T-helper 17 cell (primary cell): ENCODE results near the gene CNTNAP5. TPM values are rescaled to one million over a fixed set of nuclear protein-coding genes. Genes with fewer than 3 reads are reported as not detected.

Experiments
- ATAC-seq: fragments of 150-1000 bp; cut with Tn5 transposase; 2 replicates; pipeline ENCODE4 v1.10.0; 2021; ENCODE audit warnings: mild to moderate bottlenecking, moderate library complexity
- DNase-seq, 3 donors: peaks; one replicate each; pipeline versions ENCODE4 v3.0.0 to v3.0.0-alpha.2; 2020 to 2021
- H3K9me3 ChIP-seq: one replicate; pipeline ENCODE4 v1.7.0; 2013; ENCODE audit warnings: low read length, mild to moderate bottlenecking; ENCODE audit not compliant: control insufficient read depth, poor library complexity, severe bottlenecking
- H3K27ac Mint-ChIP-seq: one replicate; pipeline ENCODE4 v1.8.0; 2022; ENCODE audit warnings: mild to moderate bottlenecking, moderate library complexity, mixed read lengths
- H3K27me3 Mint-ChIP-seq: one replicate; pipeline ENCODE4 v1.8.0; 2022; ENCODE audit warnings: mixed read lengths
- H3K36me3 Mint-ChIP-seq: one replicate; pipeline ENCODE4 v1.8.0; 2022; ENCODE audit warnings: low read depth, mixed read lengths
- H3K4me1 Mint-ChIP-seq: one replicate; pipeline ENCODE4 v1.8.0; 2022; ENCODE audit warnings: mild to moderate bottlenecking, mixed read lengths
- H3K4me3 Mint-ChIP-seq: one replicate; pipeline ENCODE4 v1.8.0; 2022; ENCODE audit warnings: mild to moderate bottlenecking, moderate library complexity, mixed read lengths
- total RNA-seq, 4 donors: library from RNA in 2 of 4; stranded (reverse) in 2 of 4; gene quantifications; one replicate each; pipeline ENCODE4 v1.2.3 and lab custom pipeline; 2022 to 2026

CNTNAP5 gene
- total RNA-seq, 2 donors from 2014 or later = not detected

DNA sequence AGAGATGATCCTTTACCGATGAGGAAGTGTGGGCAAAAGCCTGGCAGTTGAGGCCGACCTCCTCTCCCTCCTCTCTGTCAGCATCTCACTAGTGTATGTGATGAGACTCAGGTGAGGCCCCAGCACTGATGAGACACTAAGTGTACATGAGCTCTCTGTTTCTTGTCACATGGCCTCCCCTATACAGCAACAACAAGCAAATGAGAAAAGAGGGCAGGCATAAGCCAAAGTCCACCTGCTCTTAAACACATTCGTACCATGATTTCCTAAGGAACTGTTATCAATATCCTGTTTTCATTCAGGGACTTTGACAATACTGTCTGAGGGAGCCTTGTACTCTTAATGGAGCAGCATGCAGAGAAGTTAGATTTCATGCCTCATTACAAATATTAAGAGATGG is 113.0 kb downstream of the CNTNAP5 start:
- Mint-ChIP-seq H3K4me3 (no peak overlapping the region), H3K27me3 (no peaks in the 10 kb centered on the region), H3K36me3 (no peaks in the 10 kb centered on the region), H3K4me1 (no peaks in the 10 kb centered on the region), H3K27ac (no peak overlapping the region)
- DNase-seq (no peak), ATAC-seq (no peak)
- H3K9me3 ChIP-seq = peaks cover 2% of the 10 kb centered on the region

DNA sequence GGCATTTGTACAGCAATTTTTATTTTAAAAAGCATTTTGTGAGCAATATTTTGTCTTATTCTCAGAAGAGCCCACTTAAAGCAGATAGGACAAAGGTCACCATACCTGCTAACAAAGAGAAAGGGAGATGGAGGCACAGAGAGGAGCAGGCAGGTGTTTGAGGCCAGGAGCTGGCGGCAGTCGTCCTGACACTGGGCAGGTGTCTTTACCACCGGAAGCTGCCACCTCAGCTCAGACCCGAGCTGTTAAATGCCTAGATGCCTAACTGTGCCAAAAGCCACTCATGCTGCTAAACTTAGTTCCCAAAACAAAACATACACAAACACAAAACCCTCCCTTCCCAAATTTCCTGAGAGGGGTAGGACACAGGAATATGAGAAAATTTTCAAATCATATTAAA is 120.9 kb downstream of the CNTNAP5 start:
- Mint-ChIP-seq H3K27ac (no peak overlapping the region), H3K4me3 (no peak overlapping the region), H3K36me3 (no peaks in the 10 kb centered on the region), H3K27me3 (no peaks in the 10 kb centered on the region), H3K4me1 (no peaks in the 10 kb centered on the region)
- ATAC-seq (no peak), DNase-seq (no peak)
- H3K9me3 ChIP-seq = no peaks in the 10 kb centered on the region

DNA sequence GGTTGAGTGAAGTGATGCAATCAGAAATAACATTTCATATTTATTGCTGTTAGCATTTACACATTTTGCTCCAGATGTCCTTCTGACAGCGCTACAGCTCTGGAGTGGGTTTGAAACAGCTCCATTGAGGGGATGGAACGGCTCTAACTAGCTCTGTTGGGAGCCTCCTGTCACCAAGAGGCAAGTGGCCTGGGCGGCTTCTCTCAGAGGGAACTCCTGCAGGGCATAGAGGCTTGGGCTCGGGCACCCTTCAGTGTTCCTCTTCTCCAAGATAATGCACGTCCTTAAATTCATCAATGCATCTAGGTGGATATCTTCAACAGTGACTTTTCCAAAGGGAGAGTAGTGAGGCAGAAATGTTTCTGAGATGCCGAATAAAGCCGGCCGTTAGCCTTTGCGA is 122.5 kb downstream of the CNTNAP5 start:
- Mint-ChIP-seq H3K4me1 (no peaks in the 10 kb centered on the region), H3K4me3 (no peak overlapping the region), H3K27me3 (no peaks in the 10 kb centered on the region), H3K27ac (no peak overlapping the region), H3K36me3 (no peaks in the 10 kb centered on the region)
- no peaks in the 10 kb centered on the region for H3K9me3 ChIP-seq
- DNase-seq (no peak), ATAC-seq (no peak)

DNA sequence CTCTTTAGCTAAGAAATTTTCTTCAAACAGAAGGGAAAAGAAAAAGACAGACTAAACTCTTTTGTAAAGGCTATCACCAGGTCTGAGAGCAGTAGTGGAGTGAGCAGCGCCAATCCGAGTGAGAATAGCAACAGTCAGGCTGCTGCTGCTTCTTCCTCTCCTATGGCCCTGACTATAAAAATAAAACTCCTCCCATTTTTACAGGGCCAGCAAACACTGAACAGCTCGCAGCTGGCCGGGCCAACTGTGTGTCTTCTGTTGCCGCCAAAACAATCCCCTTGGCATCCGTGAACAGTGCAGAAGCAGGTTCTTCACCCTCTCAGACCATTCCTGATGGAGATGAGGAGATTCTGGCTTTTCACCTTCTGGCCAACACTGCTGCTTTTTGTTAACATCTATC is 124.5 kb downstream of the CNTNAP5 start:
- Mint-ChIP-seq H3K4me1 (no peaks in the 10 kb centered on the region), H3K36me3 (no peaks in the 10 kb centered on the region), H3K4me3 (no peak overlapping the region), H3K27me3 (no peaks in the 10 kb centered on the region), H3K27ac (no peak overlapping the region)
- no peak for ATAC-seq
- no peaks in the 10 kb centered on the region for H3K9me3 ChIP-seq
- no peak for DNase-seq

DNA sequence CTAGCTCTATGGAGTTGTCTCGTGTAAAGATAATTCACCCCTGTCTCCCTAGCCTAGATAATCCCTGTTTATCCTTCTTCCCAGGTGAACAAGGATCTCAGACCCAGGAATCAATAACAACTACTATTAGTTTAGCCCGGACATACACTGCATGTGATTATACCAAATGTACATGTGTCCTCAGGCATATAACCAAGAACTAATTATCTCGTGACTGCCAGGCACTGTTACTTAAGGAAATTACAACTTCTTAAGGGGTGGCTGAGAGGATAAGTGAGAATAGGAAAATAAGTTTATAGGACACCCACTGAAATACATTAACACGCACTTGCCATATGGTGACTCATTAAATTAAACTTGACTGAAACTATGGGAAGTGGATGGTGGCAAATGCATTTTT is 126.6 kb downstream of the CNTNAP5 start:
- Mint-ChIP-seq H3K4me3 (no peak overlapping the region), H3K4me1 (no peaks in the 10 kb centered on the region), H3K27ac (no peak overlapping the region), H3K36me3 (no peaks in the 10 kb centered on the region), H3K27me3 (no peaks in the 10 kb centered on the region)
- DNase-seq (no peak), ATAC-seq (no peak)
- no peaks in the 10 kb centered on the region for H3K9me3 ChIP-seq

DNA sequence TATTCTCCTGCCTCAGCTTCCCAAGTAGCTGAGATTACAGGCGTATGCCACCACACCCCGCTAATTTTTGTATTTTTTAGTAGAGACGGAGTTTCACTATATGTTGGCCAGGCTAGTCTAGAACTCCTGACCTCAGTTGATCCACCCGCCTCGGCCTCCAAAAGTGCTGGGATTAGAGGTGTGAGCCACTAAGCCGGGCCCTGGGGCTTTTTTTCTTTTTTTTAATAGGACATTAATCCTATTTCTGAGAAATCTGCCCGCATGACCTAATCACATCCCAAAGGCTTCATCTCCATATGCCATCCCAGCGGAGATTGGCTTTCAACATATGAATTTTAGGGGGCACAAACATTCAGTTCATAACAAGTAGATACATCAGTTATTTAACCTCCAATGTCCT is 128.6 kb downstream of the CNTNAP5 start:
- H3K36me3 Mint-ChIP-seq = no peaks in the 10 kb centered on the region
- no peak for ATAC-seq
- H3K27ac Mint-ChIP-seq = no peak overlapping the region
- H3K4me3 Mint-ChIP-seq = no peak overlapping the region
- no peaks in the 10 kb centered on the region for H3K4me1 Mint-ChIP-seq
- H3K9me3 ChIP-seq = no peaks in the 10 kb centered on the region
- no peak for DNase-seq
- no peaks in the 10 kb centered on the region for H3K27me3 Mint-ChIP-seq

DNA sequence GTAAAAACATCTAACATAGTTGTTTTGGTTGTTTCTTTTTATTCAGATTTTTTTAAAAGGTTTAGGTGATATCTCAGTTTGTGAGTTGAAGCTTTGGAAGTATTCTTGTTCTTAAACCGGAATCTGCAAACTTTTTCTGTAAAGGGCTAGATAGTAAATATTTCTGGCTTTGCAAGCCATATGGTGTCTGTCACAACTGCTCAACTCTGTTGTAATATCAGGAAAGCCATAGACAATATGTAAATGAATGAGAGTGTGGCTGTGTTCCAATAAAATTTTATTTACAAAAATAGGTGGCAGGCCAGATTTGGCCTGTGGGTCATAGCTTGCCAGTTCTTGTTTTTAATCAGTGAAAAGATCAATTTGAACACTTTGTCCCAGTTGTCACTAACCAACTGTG is 134.1 kb downstream of the CNTNAP5 start:
- no peak overlapping the region for H3K27ac Mint-ChIP-seq
- DNase-seq (no peak), ATAC-seq (no peak)
- no peaks in the 10 kb centered on the region for H3K36me3 Mint-ChIP-seq
- H3K9me3 ChIP-seq = no peaks in the 10 kb centered on the region
- no peak overlapping the region for H3K4me3 Mint-ChIP-seq
- H3K27me3 Mint-ChIP-seq = no peaks in the 10 kb centered on the region
- no peaks in the 10 kb centered on the region for H3K4me1 Mint-ChIP-seq

DNA sequence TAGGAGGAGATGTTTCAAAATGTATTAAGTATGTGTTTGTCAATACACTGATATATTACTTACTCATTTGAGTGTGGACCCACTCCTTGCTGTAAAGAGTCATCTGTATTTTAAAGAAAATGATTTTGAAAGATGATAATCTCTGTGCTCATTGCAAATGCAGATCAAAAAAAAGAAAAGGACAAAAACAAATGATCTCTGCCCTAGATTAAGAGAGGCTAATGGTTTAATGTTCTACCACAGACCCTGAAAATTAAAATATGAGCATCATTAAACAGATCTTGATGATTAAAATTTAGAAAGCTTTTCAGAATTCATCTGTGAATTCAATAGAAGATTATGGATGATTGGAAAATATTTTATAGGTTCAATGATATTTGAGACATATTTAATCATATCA is 136.5 kb downstream of the CNTNAP5 start:
- Mint-ChIP-seq H3K4me1 (no peaks in the 10 kb centered on the region), H3K36me3 (no peaks in the 10 kb centered on the region), H3K4me3 (no peak overlapping the region), H3K27ac (no peak overlapping the region), H3K27me3 (no peaks in the 10 kb centered on the region)
- ATAC-seq (no peak), DNase-seq (no peak)
- no peaks in the 10 kb centered on the region for H3K9me3 ChIP-seq

DNA sequence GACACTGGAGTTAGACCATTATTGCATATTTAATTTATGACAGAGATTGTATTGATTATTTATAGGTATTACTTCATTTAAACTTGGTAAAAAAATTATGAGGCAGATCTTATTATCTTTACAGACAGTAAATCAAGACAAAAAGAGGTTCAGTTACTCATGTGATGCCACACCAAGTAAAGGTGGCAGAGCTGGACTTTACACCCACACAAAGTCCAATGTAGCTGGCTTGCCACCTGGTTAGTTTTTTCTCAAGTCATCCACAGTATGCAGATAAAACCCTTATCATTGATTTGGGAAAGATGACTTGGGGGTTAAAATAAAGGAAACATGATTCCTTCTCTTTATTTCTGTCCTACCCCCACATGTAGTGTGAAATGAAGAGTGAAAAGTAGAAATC is 137.2 kb downstream of the CNTNAP5 start:
- DNase-seq = no peak
- H3K36me3 Mint-ChIP-seq = no peaks in the 10 kb centered on the region
- H3K4me1 Mint-ChIP-seq = no peaks in the 10 kb centered on the region
- H3K27ac Mint-ChIP-seq = no peak overlapping the region
- ATAC-seq = no peak
- H3K9me3 ChIP-seq = no peaks in the 10 kb centered on the region
- no peak overlapping the region for H3K4me3 Mint-ChIP-seq
- no peaks in the 10 kb centered on the region for H3K27me3 Mint-ChIP-seq

DNA sequence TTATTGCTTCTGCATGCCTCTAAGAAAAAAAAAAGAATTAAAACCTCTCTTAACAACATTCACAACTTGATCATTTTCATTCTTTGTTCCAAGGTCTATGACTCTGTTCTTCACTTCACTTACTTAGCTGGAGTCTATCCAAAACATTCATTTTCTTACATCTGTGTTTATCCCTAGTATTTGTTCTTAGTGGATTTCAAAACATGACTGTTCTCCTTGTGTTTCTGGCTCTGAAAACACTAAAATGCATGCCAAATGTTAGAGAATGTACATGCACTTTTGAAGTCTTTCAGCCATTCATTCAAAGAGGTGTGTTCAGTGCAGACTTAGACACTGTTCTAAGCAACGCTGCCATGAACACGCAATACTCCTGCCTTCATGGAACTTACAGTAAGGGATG is 138.8 kb downstream of the CNTNAP5 start:
- H3K27me3 Mint-ChIP-seq = no peaks in the 10 kb centered on the region
- no peak for ATAC-seq
- H3K4me3 Mint-ChIP-seq = no peak overlapping the region
- no peak for DNase-seq
- H3K4me1 Mint-ChIP-seq = no peaks in the 10 kb centered on the region
- H3K36me3 Mint-ChIP-seq = no peaks in the 10 kb centered on the region
- H3K27ac Mint-ChIP-seq = no peak overlapping the region
- no peaks in the 10 kb centered on the region for H3K9me3 ChIP-seq

DNA sequence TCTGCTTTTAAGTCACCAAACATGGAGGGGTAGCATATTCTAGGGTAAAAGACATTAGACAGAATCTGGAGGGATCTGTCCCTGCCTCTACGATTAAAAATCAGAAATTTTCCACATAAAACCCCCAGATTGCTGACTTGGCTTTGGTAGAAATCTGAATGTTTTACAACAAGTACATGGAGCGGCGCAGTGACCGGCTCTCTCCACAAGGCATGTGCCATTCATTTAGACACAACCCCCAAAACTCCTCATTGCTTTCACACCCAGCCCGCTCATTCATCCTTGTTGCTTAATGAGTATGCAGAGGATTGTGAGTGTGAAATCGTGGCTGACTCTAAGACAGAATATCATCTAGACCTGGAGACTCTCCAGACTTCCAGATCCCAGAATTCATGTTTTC is 140.6 kb downstream of the CNTNAP5 start:
- H3K36me3 Mint-ChIP-seq = no peaks in the 10 kb centered on the region
- no peaks in the 10 kb centered on the region for H3K9me3 ChIP-seq
- no peak overlapping the region for H3K27ac Mint-ChIP-seq
- ATAC-seq (no peak), DNase-seq (no peak)
- no peaks in the 10 kb centered on the region for H3K27me3 Mint-ChIP-seq
- no peak overlapping the region for H3K4me3 Mint-ChIP-seq
- no peaks in the 10 kb centered on the region for H3K4me1 Mint-ChIP-seq

DNA sequence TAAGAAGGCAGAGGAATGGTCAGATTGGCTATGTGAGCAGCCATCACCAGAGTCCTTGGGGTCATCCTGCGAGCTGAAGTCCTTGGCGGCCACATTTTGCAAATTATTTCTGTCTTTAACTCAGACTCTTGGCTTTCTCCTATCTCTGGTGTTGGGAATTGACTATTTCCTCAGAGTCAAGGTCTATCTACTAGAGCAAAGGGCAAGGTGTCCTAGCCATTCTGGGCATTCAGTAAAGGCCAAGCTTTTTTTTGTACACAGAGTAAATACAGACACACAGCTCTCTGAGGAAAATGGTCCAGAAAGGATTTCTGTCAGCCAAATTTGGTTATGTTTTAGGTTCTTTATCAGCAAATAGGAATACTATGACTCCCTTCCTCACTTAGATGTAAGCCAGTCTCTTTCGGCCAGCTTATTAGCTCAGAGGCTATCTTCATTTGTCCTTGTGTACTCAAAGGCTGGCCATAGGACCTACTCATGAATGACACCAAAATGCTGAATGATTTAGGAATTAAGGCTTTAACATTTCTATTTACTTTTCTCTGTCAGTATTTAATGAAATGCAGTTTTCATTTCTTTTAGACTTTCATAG is 146.5 kb downstream of the CNTNAP5 start:
- Mint-ChIP-seq H3K36me3 (no peaks in the 10 kb centered on the region), H3K4me3 (no peak overlapping the region), H3K4me1 (no peaks in the 10 kb centered on the region), H3K27me3 (no peaks in the 10 kb centered on the region), H3K27ac (no peak overlapping the region)
- DNase-seq (no peak), ATAC-seq (no peak)
- no peaks in the 10 kb centered on the region for H3K9me3 ChIP-seq

DNA sequence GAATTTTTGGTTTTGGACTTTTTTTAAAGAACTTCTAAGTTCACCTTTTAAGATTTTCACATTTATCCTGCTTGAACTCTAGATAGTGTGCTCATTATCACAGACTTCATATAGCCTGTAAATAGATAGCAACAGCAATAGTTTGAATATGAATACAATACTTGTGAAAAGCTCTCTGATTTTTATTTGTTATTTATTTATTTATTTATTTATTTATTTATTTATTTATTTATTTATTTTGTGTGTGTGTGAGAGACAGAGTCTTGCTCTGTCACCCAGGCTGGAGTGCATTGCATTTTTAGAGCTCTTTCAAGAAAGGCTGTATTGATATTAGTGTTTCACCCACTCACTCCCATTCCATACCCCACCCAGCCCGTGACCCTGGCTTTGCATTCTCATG is 153.6 kb downstream of the CNTNAP5 start:
- Mint-ChIP-seq H3K36me3 (no peaks in the 10 kb centered on the region), H3K27me3 (no peaks in the 10 kb centered on the region), H3K4me1 (no peaks in the 10 kb centered on the region), H3K27ac (no peak overlapping the region), H3K4me3 (no peak overlapping the region)
- no peak for DNase-seq
- no peak for ATAC-seq
- H3K9me3 ChIP-seq = peaks cover 5% of the 10 kb centered on the region

DNA sequence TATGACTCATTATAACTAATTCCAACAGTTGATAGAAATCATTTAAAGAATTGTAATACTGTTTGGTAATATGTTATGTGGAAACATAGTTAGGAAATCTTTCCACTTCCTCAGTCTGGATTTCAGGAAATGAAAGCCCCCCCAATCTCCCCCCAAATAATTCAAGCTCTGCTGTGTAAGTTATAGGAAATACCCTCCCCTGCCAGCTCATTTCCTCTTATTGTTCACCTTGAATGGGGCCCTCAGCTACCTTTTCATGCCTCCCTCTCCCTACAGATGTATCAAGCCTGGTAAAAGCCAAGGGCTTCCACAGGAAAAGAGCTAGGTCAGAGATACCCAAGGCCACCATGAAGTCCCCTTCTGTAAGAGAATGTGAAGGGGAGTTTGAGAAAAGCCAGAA is 155.5 kb downstream of the CNTNAP5 start:
- Mint-ChIP-seq H3K4me1 (no peaks in the 10 kb centered on the region), H3K36me3 (no peaks in the 10 kb centered on the region), H3K4me3 (no peak overlapping the region)

More for the DNA sequence above, 155.5 kb downstream of the CNTNAP5 start:
- peaks cover 5% of the 10 kb centered on the region for H3K9me3 ChIP-seq
- Mint-ChIP-seq H3K27me3 (no peaks in the 10 kb centered on the region), H3K27ac (no peak overlapping the region)
- DNase-seq (no peak), ATAC-seq (no peak)
